GM08714 (cell line): ENCODE data around the gene SLC10A4.
"Not testable (repeated sequence)": the region's sequence is repeated elsewhere in the genome, so short reads cannot be mapped to it uniquely, and the experiment has no call there.

Experiments used
- H3K4me3 ChIP-seq: fragments of 200-500 bp; sonication (Bioruptor generic); 2 replicates; pipeline ENCODE4 v1.5.1; 2014; ENCODE audit warnings: mild to moderate bottlenecking, low read length, inconsistent platforms
- ZNF274 ChIP-seq: IDR thresholded peaks from 2 replicates; pipeline ENCODE4 v1.6.1; 2012; ENCODE audit warnings: mild to moderate bottlenecking, low read depth, low read length

The SLC10A4 gene

DNA sequence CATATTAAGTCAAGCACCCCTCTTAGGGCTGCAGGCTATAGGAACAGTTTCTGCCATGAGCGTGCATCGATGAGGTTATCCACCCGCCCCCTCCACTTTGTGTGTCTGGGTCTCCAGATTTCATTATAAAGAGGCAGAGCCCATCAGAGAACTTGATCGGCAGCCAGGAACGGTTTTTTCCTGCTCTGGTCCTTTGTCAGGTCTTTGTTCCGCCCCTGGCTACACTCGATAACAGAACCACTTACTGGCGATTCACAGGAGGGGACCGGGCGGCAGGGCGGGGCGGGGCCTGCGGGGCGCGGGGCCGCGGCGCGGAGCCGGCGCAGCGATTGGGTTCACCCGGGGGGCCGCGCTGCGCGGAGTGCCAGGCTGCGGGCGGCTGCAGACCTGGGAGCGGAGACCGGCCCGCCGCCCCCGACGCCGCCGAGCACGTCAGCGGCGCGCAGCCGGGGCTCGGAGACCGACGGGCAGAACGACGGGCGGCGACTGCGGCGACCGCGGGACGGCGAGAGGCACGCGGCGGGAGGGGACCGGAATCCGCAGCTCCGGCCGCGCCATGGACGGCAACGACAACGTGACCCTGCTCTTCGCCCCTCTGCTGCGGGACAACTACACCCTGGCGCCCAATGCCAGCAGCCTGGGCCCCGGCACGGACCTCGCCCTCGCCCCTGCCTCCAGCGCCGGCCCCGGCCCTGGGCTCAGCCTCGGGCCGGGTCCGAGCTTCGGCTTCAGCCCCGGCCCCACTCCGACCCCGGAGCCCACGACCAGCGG, at the start of gene SLC10A4:
SLC10A4 (plus strand) TSS at position 338 of the 771 bp plus-strand sequence; CDS start at position 557, 219 bp downstream.
- TF ChIP-seq ZNF274: no peak
- peak within 1 kb of the TSS; percentile 42; the same call in 1 of the 2 replicates for H3K4me3 ChIP-seq

DNA sequence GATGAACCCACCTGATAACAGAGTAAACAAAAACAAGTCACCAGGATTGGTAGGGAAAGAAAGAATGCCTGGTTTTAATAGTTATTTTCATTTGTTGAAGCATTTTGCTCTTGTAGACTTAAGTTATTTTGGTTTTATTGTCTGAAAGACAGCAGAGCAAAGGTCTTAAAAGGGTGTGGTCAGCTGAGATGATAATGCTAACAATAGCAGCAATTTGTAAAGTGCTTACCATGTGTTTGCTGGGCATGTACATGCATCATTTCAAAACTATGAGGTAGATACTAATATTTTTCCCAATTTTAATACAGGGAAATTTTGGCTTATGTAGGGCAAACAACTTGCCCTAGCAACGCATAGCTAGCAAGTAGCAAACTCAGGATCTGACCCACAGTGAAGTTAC, 46.8 kb upstream of the SLC10A4 start:
- H3K4me3 ChIP-seq: no peak overlapping the region
- TF ChIP-seq ZNF274: no peak

GRCh38 chr4:48439988-48440387, 43.2 kb upstream of the SLC10A4 start:
- TF ChIP-seq ZNF274: no peak
- no peak overlapping the region for H3K4me3 ChIP-seq

DNA sequence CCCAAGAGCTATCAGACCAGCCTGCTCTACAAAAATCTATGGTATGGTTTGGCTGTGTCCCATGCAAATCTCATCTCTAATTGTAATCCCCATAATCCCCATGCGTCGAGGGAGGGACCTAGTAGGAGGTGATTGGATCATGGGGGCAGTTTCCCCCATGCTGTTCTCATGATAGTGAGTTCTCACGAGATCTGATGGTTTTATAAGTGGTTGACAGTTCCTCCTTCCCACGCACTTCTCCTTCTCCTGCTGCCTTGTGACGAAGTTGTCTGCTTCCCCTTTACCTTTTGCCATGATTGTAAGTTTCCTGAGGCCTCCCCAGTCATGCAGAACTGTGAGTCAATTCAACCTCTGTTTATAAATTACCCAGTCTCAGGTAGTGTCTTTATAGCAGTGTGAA, 42.2 kb upstream of the SLC10A4 start:
- H3K4me3 ChIP-seq: not testable (repeated sequence)

GRCh38 chr4:48445704-48446103, 37.4 kb upstream of the SLC10A4 start:
- TF ChIP-seq ZNF274: no peak
- no peak overlapping the region for H3K4me3 ChIP-seq

GRCh38 chr4:48446642-48447041, 36.5 kb upstream of the SLC10A4 start:
- no peak overlapping the region for H3K4me3 ChIP-seq
- no peak for TF ChIP-seq ZNF274

GRCh38 chr4:48449151-48449550, 34.0 kb upstream of the SLC10A4 start:
- H3K4me3 ChIP-seq: no peak overlapping the region
- no peak for TF ChIP-seq ZNF274

DNA sequence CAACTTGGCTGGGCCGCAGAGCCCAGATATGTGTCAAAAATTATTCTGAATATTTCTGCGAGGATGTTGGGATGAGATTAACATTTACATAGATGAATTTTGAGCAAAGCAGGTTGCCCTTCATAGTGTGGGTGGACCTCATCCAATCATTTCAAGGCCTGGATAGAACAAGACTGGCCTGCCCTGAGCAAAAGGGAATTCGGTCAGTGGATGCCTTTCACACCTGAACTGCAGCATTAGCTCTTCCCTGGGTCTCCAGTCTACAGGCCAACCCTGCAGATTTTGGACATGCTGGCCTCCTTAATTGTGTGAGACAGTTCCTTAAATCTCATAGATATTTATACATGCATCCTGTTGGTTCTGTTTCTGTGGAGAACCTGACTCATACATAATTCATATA, 32.4 kb upstream of the SLC10A4 start:
- H3K4me3 ChIP-seq: no peak overlapping the region
- TF ChIP-seq ZNF274: no peak

- not testable (repeated sequence) for H3K4me3 ChIP-seq
These were observed 31.5 kb upstream of the SLC10A4 start for GRCh38 chr4:48451656-48452055.

- H3K4me3 ChIP-seq: no peak overlapping the region
- TF ChIP-seq ZNF274: no peak
These were observed 28.6 kb upstream of the SLC10A4 start for GRCh38 chr4:48454591-48454990.

GRCh38 chr4:48461000-48461399, 22.1 kb upstream of the SLC10A4 start:
- no peak for TF ChIP-seq ZNF274
- no peak overlapping the region for H3K4me3 ChIP-seq

- H3K4me3 ChIP-seq: no peak overlapping the region
- no peak for TF ChIP-seq ZNF274
These were observed 20.8 kb upstream of the SLC10A4 start for GRCh38 chr4:48462363-48462762.

DNA sequence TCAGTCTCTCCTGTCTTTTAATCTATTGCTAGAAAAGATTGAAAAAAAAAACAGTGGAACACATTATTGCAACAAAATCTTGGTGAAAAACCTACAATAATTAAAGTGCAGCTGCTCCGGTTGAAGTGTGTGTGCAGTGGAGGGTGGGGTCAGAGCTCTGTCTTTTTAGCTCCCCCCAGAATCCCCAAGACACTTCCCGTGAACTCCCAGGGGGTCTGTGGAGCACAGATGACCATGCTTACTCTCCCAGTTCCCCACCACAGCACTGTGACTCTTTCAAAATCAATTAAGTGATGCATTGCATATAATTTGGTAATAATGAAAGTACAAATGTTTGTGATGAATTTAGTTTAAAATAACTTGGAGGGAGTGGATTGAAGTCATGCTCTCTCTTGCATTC, 15.7 kb upstream of the SLC10A4 start:
- TF ChIP-seq ZNF274: no peak
- no peak overlapping the region for H3K4me3 ChIP-seq

DNA sequence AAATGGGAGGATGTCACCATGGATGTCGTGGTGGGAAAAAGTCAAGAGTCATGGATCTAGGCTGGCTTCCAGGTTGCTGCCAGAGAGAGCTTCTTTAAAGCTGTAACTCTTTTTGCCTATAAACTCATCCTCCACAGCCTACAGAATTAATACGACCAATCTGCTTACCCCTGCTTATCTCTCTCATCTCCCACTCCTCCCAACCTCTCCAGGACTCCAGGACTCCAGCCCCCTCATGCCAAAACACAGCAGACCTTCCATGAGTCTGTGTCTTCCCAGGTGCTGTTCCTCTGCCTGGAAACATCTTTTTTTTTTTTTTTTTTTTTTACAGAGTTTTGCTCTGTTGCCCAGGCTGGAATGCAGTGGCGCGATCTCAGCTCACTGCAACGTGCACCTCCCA, 15.3 kb upstream of the SLC10A4 start:
- no peak for TF ChIP-seq ZNF274
- H3K4me3 ChIP-seq: no peak overlapping the region

DNA sequence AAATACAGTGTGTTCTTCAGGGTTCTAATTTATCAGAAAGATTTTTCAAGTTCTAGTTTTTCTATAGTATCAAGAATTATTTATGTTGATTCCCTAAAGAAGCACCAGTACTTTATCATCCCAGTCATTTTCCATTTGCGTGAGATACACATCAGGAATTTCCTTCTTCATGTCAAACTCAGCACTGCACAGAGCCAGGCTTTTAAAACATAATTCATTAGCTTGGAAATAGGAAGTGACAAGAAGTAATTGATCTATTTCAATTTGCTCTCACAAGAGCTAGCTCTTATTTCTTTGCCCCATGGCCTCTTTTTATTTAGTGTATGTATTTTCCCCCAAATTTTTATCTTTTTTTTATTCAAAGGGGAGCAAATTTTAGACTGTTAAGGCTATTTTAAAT, 13.0 kb upstream of the SLC10A4 start:
- no peak for TF ChIP-seq ZNF274
- no peak overlapping the region for H3K4me3 ChIP-seq

GRCh38 chr4:48470570-48470969, 12.6 kb upstream of the SLC10A4 start:
- H3K4me3 ChIP-seq: no peak overlapping the region
- TF ChIP-seq ZNF274: no peak
